IMR-90 (cell line): ENCODE data around the gene GSTP1. TPM values are rescaled to one million over a fixed set of nuclear protein-coding genes. Genes with fewer than 3 reads are reported as not detected.

ENCODE experiments used
- ATAC-seq: fragments of 200-7000 bp; cut with Tn5 transposase; 2 replicates; pipeline ENCODE4 v1.9.1; 2020; ENCODE audit warnings: low read depth, mild to moderate bottlenecking, moderate library complexity
- BruUV-seq: library from RNA; stranded (reverse); fragments of 400-500 nt; replicated peaks from 2 replicates; lab custom pipeline; 2021; lab: Mats Ljungman, UMichigan
- CTCF ChIA-PET: fragments of 300-600 bp; formaldehyde crosslinking; extraction: SDS; loops from one replicate; lab custom pipeline; 2021; ENCODE audit warnings: antibody characterized with exemption; lab: Yijun Ruan, JAX
- POLR2A ChIA-PET: fragments of 300-600 bp; sonication (Branson Sonifier 250); formaldehyde crosslinking; loops from one replicate; lab custom pipeline; 2022; ENCODE audit warnings: antibody characterized with exemption; ENCODE audit not compliant: unreplicated experiment; lab: Charles Lee
- DNase-seq: peaks from one replicate; pipeline ENCODE4 v3.0.0; 2013
- H2AFZ ChIP-seq: replicated peaks from 2 replicates; pipeline ENCODE3; 2013; ENCODE audit warnings: low read length, mild to moderate bottlenecking; ENCODE audit not compliant: poor library complexity
- H2AK5ac ChIP-seq: 2 replicates; pipeline ENCODE4 v1.6.1; 2013; ENCODE audit warnings: low read depth, low read length, inconsistent platforms
- H2AK9ac ChIP-seq: replicated peaks from 2 replicates; pipeline ENCODE3; 2013; ENCODE audit warnings: mild to moderate bottlenecking, low read depth, low read length, moderate library complexity; ENCODE audit not compliant: poor library complexity
- H2BK120ac ChIP-seq: 2 replicates; pipeline ENCODE4 v1.6.1; 2013; ENCODE audit warnings: low read depth, low read length, inconsistent platforms
- H2BK15ac ChIP-seq: 3 replicates; pipeline ENCODE4 v1.6.1; 2013; ENCODE audit warnings: low read depth, low read length, inconsistent platforms
- H2BK20ac ChIP-seq: 2 replicates; pipeline ENCODE4 v1.6.1; 2013; ENCODE audit warnings: low read depth, mild to moderate bottlenecking, inconsistent platforms, low read length, moderate library complexity
- H2BK5ac ChIP-seq: 2 replicates; pipeline ENCODE4 v1.6.1; 2013; ENCODE audit warnings: mild to moderate bottlenecking, low read depth, low read length, inconsistent platforms; ENCODE audit not compliant: poor library complexity, severe bottlenecking
- H3K14ac ChIP-seq: replicated peaks from 2 replicates; pipeline ENCODE4 v1.6.1; 2013; ENCODE audit warnings: low read depth, low read length, inconsistent platforms
- H3K18ac ChIP-seq: 2 replicates; pipeline ENCODE4 v1.6.1; 2013; ENCODE audit warnings: low read depth, low read length, control low read depth
- H3K23ac ChIP-seq: 2 replicates; pipeline ENCODE4 v1.6.1; 2013; ENCODE audit warnings: low read depth, low read length, inconsistent platforms
- H3K27ac ChIP-seq: 2 replicates; pipeline ENCODE4 v1.5.1; 2013; ENCODE audit warnings: mild to moderate bottlenecking, control low read depth, low read length; ENCODE audit not compliant: insufficient read depth
- H3K27me3 ChIP-seq: 2 replicates; pipeline ENCODE4 v1.6.1; 2013; ENCODE audit warnings: low read length; ENCODE audit not compliant: control insufficient read depth, insufficient read depth
- H3K36me3 ChIP-seq: 2 replicates; pipeline ENCODE4 v1.6.1; 2013; ENCODE audit warnings: low read length, mixed read lengths; ENCODE audit not compliant: control insufficient read depth, insufficient read depth
- H3K4ac ChIP-seq: 2 replicates; pipeline ENCODE4 v1.6.1; 2013; ENCODE audit warnings: low read depth, low read length, inconsistent platforms
- H3K4me1 ChIP-seq: 2 replicates; pipeline ENCODE4 v1.6.1; 2013; ENCODE audit warnings: low read length, mixed read lengths; ENCODE audit not compliant: control insufficient read depth, insufficient read depth
- H3K4me2 ChIP-seq: 2 replicates; pipeline ENCODE4 v1.6.1; 2013; ENCODE audit warnings: low read depth, mild to moderate bottlenecking, control low read depth, low read length, moderate library complexity
- H3K4me3 ChIP-seq: 2 replicates; pipeline ENCODE4 v1.5.1; 2013; ENCODE audit warnings: low read depth, mild to moderate bottlenecking, control low read depth, low read length, moderate library complexity; ENCODE audit not compliant: insufficient read depth
- H3K56ac ChIP-seq: 2 replicates; pipeline ENCODE4 v1.6.1; 2013; ENCODE audit warnings: low read length, inconsistent platforms; ENCODE audit not compliant: insufficient read depth; ENCODE audit errors: extremely low read depth
- H3K79me1 ChIP-seq, 2 experiments: 2 replicates each; pipeline ENCODE4 v1.6.1; 2013; ENCODE audit warnings: low read length in 2 of 2, inconsistent platforms in 1 of 2, low read depth in 1 of 2
- H3K9ac ChIP-seq: 2 replicates; pipeline ENCODE4 v1.6.1; 2013; ENCODE audit warnings: low read depth, low read length, control low read depth
- H3K9me1 ChIP-seq: 2 replicates; pipeline ENCODE4 v1.6.1; 2013; ENCODE audit warnings: low read length, inconsistent platforms; ENCODE audit not compliant: insufficient read depth
- H3K9me3 ChIP-seq: 2 replicates; pipeline ENCODE4 v1.6.1; 2013; ENCODE audit warnings: low read length; ENCODE audit not compliant: control insufficient read depth, insufficient read depth
- H4K20me1 ChIP-seq: 2 replicates; pipeline ENCODE4 v1.6.1; 2013; ENCODE audit warnings: low read length, inconsistent platforms; ENCODE audit not compliant: insufficient read depth
- H4K5ac ChIP-seq: 2 replicates; pipeline ENCODE4 v1.6.1; 2013; ENCODE audit warnings: mild to moderate bottlenecking, low read depth, low read length, control low read depth
- H4K8ac ChIP-seq, 2 experiments: 2 replicates each; pipeline ENCODE4 v1.6.1; 2013; ENCODE audit warnings: low read depth in 2 of 2, low read length in 2 of 2, control low read depth in 1 of 2, inconsistent platforms in 1 of 2
- H4K91ac ChIP-seq: 2 replicates; pipeline ENCODE4 v1.6.1; 2013; ENCODE audit warnings: low read depth, low read length, inconsistent platforms; ENCODE audit not compliant: insufficient read depth
- RAD21 ChIP-seq: IDR thresholded peaks from 2 replicates; pipeline ENCODE4 v1.6.1; 2012; ENCODE audit warnings: low read length, improper control_type of control experiment
- WGBS, 2 experiments: methylation state at CpG; one replicate each; pipeline versions ENCODE4 v1.1.5 to v1.1.7; 2013; ENCODE audit warnings: missing lambda C conversion rate in 2 of 2; ENCODE audit not compliant: insufficient read length in 1 of 2; ENCODE audit errors: extremely low coverage in 2 of 2; 5-methylcytosine and 5-hydroxymethylcytosine counted together
- dilution Hi-C: fragments of 300-500 bp; cut with HindIII; formaldehyde crosslinking; loops from one replicate; pipeline ENCODE4 v1.14.3; 2018; ENCODE audit warnings: low sequenced_read_pairs; ENCODE audit not compliant: unreplicated experiment
- in situ Hi-C: fragments of 300-500 bp; cut with MboI; formaldehyde crosslinking; loops from 3 replicates; pipeline ENCODE4 v1.14.3; 2019; ENCODE audit warnings: low sequenced_read_pairs, inconsistent platforms, mixed read lengths
- intact Hi-C: fragments of 100-400 bp; cut with micrococcal nuclease; formaldehyde crosslinking; loops from 2 replicates; pipeline ENCODE4 v1.10.0; 2022
- polyA plus RNA-seq, 3 experiments: library from polyadenylated mRNA; depleted of rRNA; stranded (reverse); fragments of >200 nt; gene quantifications; 2 replicates each; pipeline ENCODE4 v1.2.3, GENCODE V29; 2012; ENCODE audit warnings: low replicate concordance in 1 of 3
- total RNA-seq: library from RNA; depleted of rRNA; stranded (reverse); fragments of >200 nt; gene quantifications from 2 replicates; pipeline ENCODE4 v1.2.3, GENCODE V29; 2012
- TF ChIP-seq, protein P1 (sequence below): fragments of 150-350 bp; IDR thresholded peaks from 2 replicates; pipeline ENCODE4 v1.6.1; 2017; ENCODE audit warnings: mild to moderate bottlenecking, antibody characterized with exemption, low read length, low read depth

The GSTP1 gene
- total and polyA plus RNA-seq, 2 of the 4 experiments (the other 2 are of a cell fraction), result 947 to 1,539 TPM

- Histone ChIP-seq H3K4me2 (no peak overlapping the region), H2BK20ac (no peak overlapping the region), H3K4ac (no peak overlapping the region), H4K20me1 (no peaks in the 10 kb centered on the region), H3K9me3 (no peaks in the 10 kb centered on the region), H3K14ac (no peak overlapping the region), H3K27me3 (peaks cover 40% of the 10 kb centered on the region), H2AK9ac (no peak overlapping the region), H3K56ac (no peak overlapping the region), H3K4me1 (peaks cover 3% of the 10 kb centered on the region; the same call in 1 of the 2 replicates), H4K5ac (no peak overlapping the region), H3K9ac (no peak overlapping the region), H3K27ac (no peak overlapping the region), H4K91ac (no peak overlapping the region), H2BK15ac (no peak overlapping the region), H3K23ac (no peak overlapping the region), H3K18ac (no peak overlapping the region), H2BK120ac (no peak overlapping the region), H2AFZ (no peak overlapping the region), H3K79me1 (no peaks in the 10 kb centered on the region), H3K9me1 (no peaks in the 10 kb centered on the region), H3K4me3 (no peak overlapping the region), H4K8ac (no peak overlapping the region), H3K36me3 (no peaks in the 10 kb centered on the region), H2BK5ac (no peak overlapping the region), H2AK5ac (no peak overlapping the region)
- ChIA-PET POLR2A (no interaction called here), CTCF (no interaction called here)
- dilution Hi-C loops (no loop called here), intact Hi-C loops (no loop called here), in situ Hi-C loops (no loop called here)
- ATAC-seq (no peak), DNase-seq (no peak)
- 53% methylated on average over 4 of the region's 14 CpGs; no CpG with 5 or more reads in 1 of the 2 experiments for WGBS, 2 experiments
- TF ChIP-seq, protein P1, sequence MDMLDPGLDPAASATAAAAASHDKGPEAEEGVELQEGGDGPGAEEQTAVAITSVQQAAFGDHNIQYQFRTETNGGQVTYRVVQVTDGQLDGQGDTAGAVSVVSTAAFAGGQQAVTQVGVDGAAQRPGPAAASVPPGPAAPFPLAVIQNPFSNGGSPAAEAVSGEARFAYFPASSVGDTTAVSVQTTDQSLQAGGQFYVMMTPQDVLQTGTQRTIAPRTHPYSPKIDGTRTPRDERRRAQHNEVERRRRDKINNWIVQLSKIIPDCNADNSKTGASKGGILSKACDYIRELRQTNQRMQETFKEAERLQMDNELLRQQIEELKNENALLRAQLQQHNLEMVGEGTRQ, result no peak
- peak; percentile 18; the same call in 1 of the 2 replicates for TF ChIP-seq RAD21
- no TSS peak for BruUV-seq
These were observed 6.7 kb upstream of the GSTP1 start for GRCh38 chr11:67576735-67577475.
